K562 (cell line): ENCODE data around the gene TPO. TPM values are rescaled to one million over a fixed set of nuclear protein-coding genes. Genes with fewer than 3 reads are reported as not detected.

Source experiments
- ATAC-seq: fragments of 200-7000 bp; cut with Tn5 transposase; 3 replicates; pipeline ENCODE4 v1.9.1; 2020; ENCODE audit warnings: moderate library complexity
- BruUV-seq: library from RNA; stranded (reverse); fragments of 400-500 nt; replicated peaks from 2 replicates; lab custom pipeline; 2021; lab: Mats Ljungman, UMichigan
- CTCF ChIA-PET: fragments of 300-600 bp; formaldehyde crosslinking; extraction: SDS; loops from one replicate; lab custom pipeline; 2021; ENCODE audit warnings: low intra/inter-chr PET ratio; lab: Yijun Ruan, JAX
- POLR2A ChIA-PET: fragments of 300-600, 350-650 bp; sonication (Branson Sonifier 250); formaldehyde crosslinking; extraction: SDS; loops from one replicate; lab custom pipeline; 2021; ENCODE audit warnings: antibody characterized with exemption, inconsistent platforms; lab: Yijun Ruan, JAX
- DNase-seq, 4 experiments: peaks; one replicate each; pipeline versions ENCODE4 v3.0.0 to v3.0.0-alpha.2; 2011 to 2018; ENCODE audit warnings: low spot score in 3 of 4, mixed read lengths in 3 of 4; ENCODE audit errors: extremely low read depth in 1 of 4
- FAIRE-seq: peaks from 2 replicates; lab custom pipeline; 2011; peaks lifted over from hg19 to GRCh38; lab: Jason Lieb, UNC
- H2AFZ ChIP-seq: 2 replicates; pipeline ENCODE4 v1.6.0; 2011; ENCODE audit warnings: low read depth, low read length, control low read depth, inconsistent platforms
- H3K27ac ChIP-seq: fragments of 200-600 bp; 3 replicates; pipeline ENCODE4 v1.8.0; 2011; ENCODE audit warnings: low read depth, mild to moderate bottlenecking, control low read depth, inconsistent platforms, low read length, moderate library complexity, mixed read lengths; ENCODE audit errors: extremely low read depth
- H3K27me3 ChIP-seq, 2 experiments: fragments of 300-600 bp in 1 of 2; 2 replicates in 1 of 2; 3 replicates in 1 of 2; pipeline versions ENCODE4 v1.6.0 to v1.8.0; 2011; ENCODE audit warnings: inconsistent platforms in 2 of 2, low read length in 2 of 2, mild to moderate bottlenecking in 1 of 2, mixed read lengths in 1 of 2, moderate library complexity in 1 of 2; ENCODE audit not compliant: control insufficient read depth in 2 of 2, insufficient read depth in 2 of 2
- H3K36me3 ChIP-seq: fragments of 300-600 bp; 3 replicates; pipeline ENCODE4 v1.8.0; 2011; ENCODE audit warnings: mild to moderate bottlenecking, low read length, inconsistent platforms; ENCODE audit not compliant: control insufficient read depth, insufficient read depth
- H3K4me1 ChIP-seq, 2 experiments: fragments of 200-600 bp in 1 of 2; replicated peaks in 1 of 2; 2 replicates in 1 of 2; 3 replicates in 1 of 2; pipeline versions ENCODE4 v1.5.1 to v1.8.0; 2011; ENCODE audit warnings: inconsistent platforms in 2 of 2, low read length in 2 of 2, mild to moderate bottlenecking in 1 of 2, mixed read lengths in 1 of 2, moderate library complexity in 1 of 2; ENCODE audit not compliant: control insufficient read depth in 2 of 2, insufficient read depth in 2 of 2
- H3K4me2 ChIP-seq: 2 replicates; pipeline ENCODE4 v1.6.1; 2011; ENCODE audit warnings: low read length, control low read depth, inconsistent platforms, mixed read lengths; ENCODE audit not compliant: insufficient read depth
- H3K4me3 ChIP-seq: fragments of 200-600 bp; sonication (generic), shearing (Covaris generic); 2 replicates; pipeline ENCODE4 v1.5.1; 2016; ENCODE audit warnings: control low read depth, inconsistent platforms
- H3K79me2 ChIP-seq: fragments of 200-600 bp; 3 replicates; pipeline ENCODE4 v1.8.0; 2011; ENCODE audit warnings: low read length, inconsistent platforms; ENCODE audit not compliant: control insufficient read depth, insufficient read depth
- H3K9ac ChIP-seq, 2 experiments: 2 replicates each; pipeline versions ENCODE4 v1.6.0 to v1.6.1; 2011; ENCODE audit warnings: low read depth in 2 of 2, low read length in 2 of 2, control low read depth in 1 of 2, inconsistent platforms in 1 of 2, mild to moderate bottlenecking in 1 of 2, mixed read lengths in 1 of 2; ENCODE audit not compliant: insufficient read depth in 1 of 2
- H3K9me1 ChIP-seq: one replicate; pipeline ENCODE4 v1.6.0; 2011; ENCODE audit warnings: inconsistent platforms, mild to moderate bottlenecking, low read length, moderate library complexity; ENCODE audit not compliant: control insufficient read depth, insufficient read depth
- H3K9me3 ChIP-seq: replicated peaks from 2 replicates; pipeline ENCODE4 v1.5.1; 2011; ENCODE audit warnings: low read depth, low read length, inconsistent platforms; ENCODE audit not compliant: control insufficient read depth, insufficient read depth
- H4K20me1 ChIP-seq: replicated peaks from 2 replicates; pipeline ENCODE4 v1.6.1; 2011; ENCODE audit warnings: low read length, inconsistent platforms, mixed read lengths; ENCODE audit not compliant: control insufficient read depth, insufficient read depth
- C11orf30 ChIP-seq: fragments of 450-650 bp; IDR thresholded peaks from 2 replicates; pipeline ENCODE4 v1.6.1; 2016; ENCODE audit warnings: low read depth, mild to moderate bottlenecking
- MCM3 ChIP-seq: fragments of 450-650 bp; IDR thresholded peaks from 2 replicates; pipeline ENCODE4 v1.6.1; 2016
- POLR3G ChIP-seq: IDR thresholded peaks from 2 replicates; pipeline ENCODE4 v1.6.1; 2011; ENCODE audit not compliant: insufficient read length, insufficient replicate concordance; ENCODE audit errors: extremely low read depth
- RNF2 ChIP-seq: sonication (generic); IDR thresholded peaks from 2 replicates; pipeline ENCODE4 v1.6.1; 2016
- RUNX1 ChIP-seq: sonication (generic); IDR thresholded peaks from 2 replicates; pipeline ENCODE4 v1.6.1; 2016; ENCODE audit warnings: antibody characterized with exemption, low read depth
- SMARCA5 ChIP-seq: fragments of 450-650 bp; IDR thresholded peaks from 2 replicates; pipeline ENCODE4 v1.6.1; 2016
- SNRNP70 ChIP-seq: fragments of 200-400 bp; formaldehyde crosslinking; optimal IDR thresholded peaks from 2 replicates; pipeline ENCODE3; 2017; ENCODE audit warnings: low read depth, low read length
- SP2 ChIP-seq: IDR thresholded peaks from 2 replicates; pipeline ENCODE4 v1.6.1; 2011; ENCODE audit warnings: mild to moderate bottlenecking, low read depth, low read length, moderate library complexity; ENCODE audit not compliant: poor library complexity, severe bottlenecking; ENCODE audit errors: extremely low read depth
- TAF7 ChIP-seq: fragments of 450-650 bp; IDR thresholded peaks from 2 replicates; pipeline ENCODE4 v1.6.1; 2016; ENCODE audit warnings: missing genetic modification characterization, missing compliant biosample characterization
- TOE1 ChIP-seq, 2 experiments: fragments of 450-650 bp in 1 of 2; sonication (generic) in 1 of 2; formaldehyde crosslinking in 1 of 2; IDR thresholded peaks; 2 replicates each; pipeline versions ENCODE4 v1.7.1 to v1.8.0; 2016 to 2022; ENCODE audit warnings: borderline replicate concordance in 2 of 2, mild to moderate bottlenecking in 2 of 2, antibody characterized with exemption in 1 of 2, inconsistent platforms in 1 of 2, low read depth in 1 of 2, missing genetic modification reagents in 1 of 2, moderate library complexity in 1 of 2
- ZNF699 ChIP-seq: fragments of 250-450 bp; sonication (Bioruptor Pico); IDR thresholded peaks from 2 replicates; pipeline ENCODE4 v1.8.0; 2021; ENCODE audit warnings: mild to moderate bottlenecking, moderate library complexity; ENCODE audit not compliant: insufficient replicate concordance
- WGBS: fragments of 100-300 bp; shearing (Covaris generic); methylation state at CpG from one replicate; pipeline ENCODE4 v1.1.6; 2016; ENCODE audit warnings: low coverage, mixed read lengths; ENCODE audit not compliant: insufficient coverage; ENCODE audit errors: missing lambda C conversion rate; 5-methylcytosine and 5-hydroxymethylcytosine counted together
- in situ Hi-C: fragments of 300-500 bp; cut with MboI; formaldehyde crosslinking; loops from 4 replicates; pipeline ENCODE4 v1.15.0; 2018; ENCODE audit warnings: inconsistent platforms, mixed read lengths
- intact Hi-C: fragments of 100-400 bp; cut with micrococcal nuclease; formaldehyde crosslinking; loops from 2 replicates; pipeline ENCODE4 v1.14.2; 2022
- polyA plus RNA-seq, 8 experiments: library from polyadenylated mRNA; depleted of rRNA in 4 of 8; stranded (reverse) in 5 of 8; unstranded in 3 of 8; fragments of >200 nt; fragmentation: Nextera tagmentation in 2 of 8; fragmentation: Illumina TruSeq in 1 of 8; extraction: Ambion mirVana in 2 of 8; extraction: Trizol in 1 of 8; gene quantifications; 2 replicates each; pipeline versions ENCODE4 v1.2.1 to v1.2.3, GENCODE V29; 2011 to 2014; ENCODE audit warnings: inconsistent platforms in 1 of 8, missing spikeins in 1 of 8
- total RNA-seq, 7 experiments: library from RNA; depleted of rRNA in 6 of 7; stranded (reverse); fragments of >200 nt in 6 of 7; fragmentation: Illumina TruSeq in 2 of 7; extraction: Trizol in 2 of 7; gene quantifications; 2 replicates each; pipeline versions ENCODE4 v1.2.1 to v1.2.3, GENCODE V29; 2011 to 2021; ENCODE audit warnings: low replicate concordance in 1 of 7
- TF ChIP-seq, protein P1 (sequence below): conservative IDR thresholded peaks from 2 replicates; pipeline ENCODE4 v1.6.1; 2011; ENCODE audit warnings: low read depth, mild to moderate bottlenecking, low read length; ENCODE audit not compliant: control insufficient read depth
- TF ChIP-seq, protein P2 (sequence below): fragments of 450-650 bp; formaldehyde crosslinking; IDR thresholded peaks from 2 replicates; pipeline ENCODE4 v1.4.0; 2022; ENCODE audit warnings: missing genetic modification characterization

Gene TPO
- total and polyA plus RNA-seq, 9 of the 15 experiments (the other 6 are each of a cell fraction or from before 2014, with no cell fraction given), result not detected

DNA sequence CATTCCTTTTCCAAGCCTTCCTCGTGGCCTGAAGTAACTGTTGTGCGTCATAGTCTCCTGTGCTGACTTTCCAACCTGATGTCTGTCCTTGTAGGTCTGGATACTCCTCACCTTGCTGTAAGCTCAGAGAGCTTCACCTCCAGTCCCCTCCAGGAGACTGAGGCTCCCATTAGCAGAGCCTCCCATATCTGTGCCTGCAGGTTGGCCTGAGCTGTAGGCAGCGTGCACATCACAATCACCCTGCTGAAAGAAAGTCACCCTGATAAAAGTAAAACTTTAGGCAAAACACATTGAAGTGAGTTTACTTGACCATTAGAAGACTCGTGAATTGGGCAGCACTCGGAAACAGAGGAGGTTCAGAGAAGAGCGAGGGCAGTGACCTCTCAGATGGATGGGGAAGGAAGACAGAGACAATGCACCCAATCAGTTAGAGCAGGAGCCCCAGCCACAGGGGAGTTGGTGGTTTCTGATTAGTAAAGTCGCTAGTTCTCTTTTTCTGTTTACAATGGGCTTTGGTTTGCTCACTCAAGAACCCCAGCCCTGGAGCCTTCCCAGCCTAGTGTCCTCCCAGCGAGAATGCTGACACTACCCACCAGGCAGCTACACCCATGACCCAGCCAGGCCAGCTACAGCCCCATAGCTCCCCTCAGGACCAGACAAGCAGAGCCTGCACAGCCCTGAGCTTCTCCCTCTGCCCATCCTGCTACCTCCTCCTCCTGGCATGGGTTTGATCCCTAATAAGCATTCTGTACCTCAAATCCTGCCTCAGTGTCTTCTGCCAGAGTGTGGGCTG is 12.1 kb upstream of the TPO start:
- CTCF ChIA-PET, result no interaction called here
- POLR2A ChIA-PET, result no interaction called here
- H3K79me2 ChIP-seq, result no peaks in the 10 kb centered on the region
- no peaks in the 10 kb centered on the region for H3K4me1 ChIP-seq
- H3K9ac ChIP-seq, result no peak overlapping the region
- H3K9me1 ChIP-seq, result no peaks in the 10 kb centered on the region
- intact Hi-C loops (no loop called here), in situ Hi-C loops (no loop called here)
- H4K20me1 ChIP-seq, result no peaks in the 10 kb centered on the region
- BruUV-seq, result no TSS peak
- no peaks in the 10 kb centered on the region for H3K36me3 ChIP-seq
- no peak for FAIRE-seq
- WGBS, result 0% methylated on average over 8 of the region's 8 CpGs
- no peak for TF ChIP-seq C11orf30
- H3K27me3 ChIP-seq, result peaks cover 0 to 8% of the 10 kb centered on the region in 2 experiments; a peak in 1 of 5 replicates
- H3K9me3 ChIP-seq, result no peaks in the 10 kb centered on the region
- H2AFZ ChIP-seq, result no peak overlapping the region
- no peak overlapping the region for H3K4me2 ChIP-seq
- DNase-seq, result no peak
- no peak for ATAC-seq
- H3K4me3 ChIP-seq, result no peak overlapping the region
- H3K27ac ChIP-seq, result no peak overlapping the region

DNA sequence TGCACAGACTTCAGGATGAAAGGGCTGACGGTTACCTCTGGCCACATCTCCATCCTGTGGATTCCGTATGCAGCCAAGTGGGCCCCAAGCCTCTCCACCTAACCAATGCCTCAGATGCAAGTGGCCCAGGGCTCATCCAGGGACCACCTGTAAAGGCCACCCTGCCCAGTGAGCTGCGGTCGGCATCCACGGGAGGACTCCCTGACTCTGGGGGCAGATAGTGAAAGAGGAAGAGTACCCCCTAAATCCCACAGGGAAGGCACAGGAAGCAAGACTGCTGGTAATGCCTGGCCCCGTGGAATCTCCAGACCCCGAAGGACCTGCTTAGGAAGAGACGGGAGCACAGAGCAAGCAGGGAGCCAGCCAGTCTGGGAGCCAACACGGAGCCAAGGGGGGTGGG is 11.2 kb upstream of the TPO start:
- peaks cover 0 to 8% of the 10 kb centered on the region in 2 experiments; a peak in 1 of 5 replicates for H3K27me3 ChIP-seq
- no peak overlapping the region for H3K4me3 ChIP-seq
- in situ Hi-C loops (no loop called here), intact Hi-C loops (no loop called here)
- no peak overlapping the region for H2AFZ ChIP-seq
- H3K9me3 ChIP-seq, result no peaks in the 10 kb centered on the region
- ATAC-seq, result no peak
- H3K4me2 ChIP-seq, result no peak overlapping the region
- H3K79me2 ChIP-seq, result no peaks in the 10 kb centered on the region
- H3K27ac ChIP-seq, result no peak overlapping the region
- H4K20me1 ChIP-seq, result no peaks in the 10 kb centered on the region
- CTCF ChIA-PET, result no interaction called here
- BruUV-seq, result no TSS peak
- no peaks in the 10 kb centered on the region for H3K4me1 ChIP-seq
- no peaks in the 10 kb centered on the region for H3K36me3 ChIP-seq
- WGBS, result 0% methylated on average over 2 of the region's 9 CpGs
- FAIRE-seq, result no peak
- no peaks in the 10 kb centered on the region for H3K9me1 ChIP-seq
- H3K9ac ChIP-seq, result no peak overlapping the region
- DNase-seq, result no peak
- POLR2A ChIA-PET, result no interaction called here
- TF ChIP-seq ZNF699 (no peak), SNRNP70 (no peak), RNF2 (no peak), TOE1 (IDR thresholded peaks at IDR 0.05; ENCODE audit: borderline replicate concordance) (no peak), TOE1 (CRISPR knock-in tag; IDR thresholded peaks at IDR 0.05; ENCODE audit: borderline replicate concordance, low read depth) (no peak), RUNX1 (no peak), SMARCA5 (no peak), TAF7 (tag) (no peak), POLR3G (no peak), MCM3 (no peak), SP2 (no peak)
- TF ChIP-seq, protein P1, sequence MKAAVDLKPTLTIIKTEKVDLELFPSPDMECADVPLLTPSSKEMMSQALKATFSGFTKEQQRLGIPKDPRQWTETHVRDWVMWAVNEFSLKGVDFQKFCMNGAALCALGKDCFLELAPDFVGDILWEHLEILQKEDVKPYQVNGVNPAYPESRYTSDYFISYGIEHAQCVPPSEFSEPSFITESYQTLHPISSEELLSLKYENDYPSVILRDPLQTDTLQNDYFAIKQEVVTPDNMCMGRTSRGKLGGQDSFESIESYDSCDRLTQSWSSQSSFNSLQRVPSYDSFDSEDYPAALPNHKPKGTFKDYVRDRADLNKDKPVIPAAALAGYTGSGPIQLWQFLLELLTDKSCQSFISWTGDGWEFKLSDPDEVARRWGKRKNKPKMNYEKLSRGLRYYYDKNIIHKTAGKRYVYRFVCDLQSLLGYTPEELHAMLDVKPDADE, result no peak
- TF ChIP-seq, protein P2, sequence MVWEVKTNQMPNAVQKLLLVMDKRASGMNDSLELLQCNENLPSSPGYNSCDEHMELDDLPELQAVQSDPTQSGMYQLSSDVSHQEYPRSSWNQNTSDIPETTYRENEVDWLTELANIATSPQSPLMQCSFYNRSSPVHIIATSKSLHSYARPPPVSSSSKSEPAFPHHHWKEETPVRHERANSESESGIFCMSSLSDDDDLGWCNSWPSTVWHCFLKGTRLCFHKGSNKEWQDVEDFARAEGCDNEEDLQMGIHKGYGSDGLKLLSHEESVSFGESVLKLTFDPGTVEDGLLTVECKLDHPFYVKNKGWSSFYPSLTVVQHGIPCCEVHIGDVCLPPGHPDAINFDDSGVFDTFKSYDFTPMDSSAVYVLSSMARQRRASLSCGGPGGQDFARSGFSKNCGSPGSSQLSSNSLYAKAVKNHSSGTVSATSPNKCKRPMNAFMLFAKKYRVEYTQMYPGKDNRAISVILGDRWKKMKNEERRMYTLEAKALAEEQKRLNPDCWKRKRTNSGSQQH (CRISPR knock-in tag), result no peak
